GM18861 (cell line): ENCODE measurements around the gene SF3B4.
"Not testable (repeated sequence)": the region's sequence is repeated elsewhere in the genome, so short reads cannot be mapped to it uniquely, and the experiment has no call there.

Experiments used
- ATAC-seq: cut with Tn5 transposase; IDR thresholded peaks from one replicate; pipeline ENCODE4 v1.9.1; 2021; ENCODE audit not compliant: unreplicated experiment

The SF3B4 gene

DNA sequence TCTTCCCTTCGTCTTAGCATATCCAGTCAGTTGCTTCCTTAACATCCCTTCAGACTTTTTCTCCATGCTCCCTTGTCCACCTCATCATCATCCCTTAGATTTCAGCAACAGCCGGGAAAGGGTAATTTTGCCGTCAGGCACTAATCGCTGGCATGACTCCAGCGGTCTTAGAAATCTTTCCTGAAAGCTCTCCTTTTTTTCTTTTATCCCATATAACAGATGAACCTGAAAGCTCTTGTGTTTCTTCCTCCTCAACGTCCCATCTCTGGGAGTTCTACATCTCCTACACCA is 38.7 kb downstream of the SF3B4 start:
- ATAC-seq: no peak

GRCh38 chr1:149888247-149888998 is 39.2 kb downstream of the SF3B4 start:
- no peak for ATAC-seq

GRCh38 chr1:149887456-149888246 is 40.0 kb downstream of the SF3B4 start:
- peak; percentile 33 for ATAC-seq

DNA sequence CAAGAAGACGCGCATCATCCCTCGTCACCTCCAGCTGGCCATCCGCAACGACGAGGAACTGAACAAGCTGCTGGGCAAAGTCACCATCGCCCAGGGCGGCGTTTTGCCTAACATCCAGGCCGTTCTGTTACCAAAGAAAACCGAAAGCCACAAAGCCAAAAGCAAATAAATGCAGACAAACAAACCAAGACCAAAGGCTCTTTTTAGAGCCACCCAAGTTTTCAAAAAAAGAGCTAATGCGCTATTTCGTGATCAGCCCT is 40.5 kb downstream of the SF3B4 start:
- ATAC-seq: not testable (repeated sequence)

DNA sequence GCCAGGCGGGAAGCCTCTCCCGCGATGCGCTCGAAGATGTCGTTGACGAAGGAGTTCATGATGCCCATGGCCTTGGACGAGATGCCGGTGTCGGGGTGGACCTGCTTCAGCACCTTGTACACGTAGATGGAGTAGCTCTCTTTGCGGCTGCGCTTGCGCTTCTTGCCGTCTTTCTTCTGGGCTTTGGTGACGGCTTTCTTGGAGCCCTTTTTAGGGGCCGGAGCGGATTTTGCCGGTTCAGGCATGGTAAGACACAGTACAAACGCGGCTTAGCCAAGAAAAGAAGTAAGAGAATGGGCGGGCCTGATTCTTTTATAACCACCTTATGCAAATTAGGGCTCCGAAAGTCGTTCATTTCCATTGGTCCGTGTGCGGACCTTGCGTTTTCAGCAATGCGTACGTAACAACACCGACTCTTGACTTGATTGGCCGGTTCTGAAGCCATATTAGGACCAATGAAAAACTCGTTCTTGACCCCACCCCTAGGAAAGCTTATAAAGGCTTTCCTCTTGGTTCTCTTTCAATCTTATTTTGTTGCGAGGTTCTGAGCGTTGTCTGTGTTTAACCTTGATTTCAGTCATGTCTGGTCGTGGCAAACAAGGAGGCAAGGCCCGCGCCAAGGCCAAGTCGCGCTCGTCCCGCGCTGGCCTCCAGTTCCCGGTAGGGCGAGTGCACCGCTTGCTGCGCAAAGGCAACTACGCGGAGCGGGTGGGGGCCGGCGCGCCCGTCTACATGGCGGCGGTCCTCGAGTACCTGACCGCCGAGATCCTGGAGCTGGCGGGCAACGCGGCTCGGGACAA is 41.0 kb downstream of the SF3B4 start:
- ATAC-seq: peak; percentile 55

GRCh38 chr1:149886121-149886395 is 41.5 kb downstream of the SF3B4 start:
- ATAC-seq: not testable (repeated sequence)

- ATAC-seq: no peak
These were observed 42.1 kb downstream of the SF3B4 start for GRCh38 chr1:149885339-149886120.

- no peak for ATAC-seq
These were observed 42.9 kb downstream of the SF3B4 start for GRCh38 chr1:149884433-149885338.

DNA sequence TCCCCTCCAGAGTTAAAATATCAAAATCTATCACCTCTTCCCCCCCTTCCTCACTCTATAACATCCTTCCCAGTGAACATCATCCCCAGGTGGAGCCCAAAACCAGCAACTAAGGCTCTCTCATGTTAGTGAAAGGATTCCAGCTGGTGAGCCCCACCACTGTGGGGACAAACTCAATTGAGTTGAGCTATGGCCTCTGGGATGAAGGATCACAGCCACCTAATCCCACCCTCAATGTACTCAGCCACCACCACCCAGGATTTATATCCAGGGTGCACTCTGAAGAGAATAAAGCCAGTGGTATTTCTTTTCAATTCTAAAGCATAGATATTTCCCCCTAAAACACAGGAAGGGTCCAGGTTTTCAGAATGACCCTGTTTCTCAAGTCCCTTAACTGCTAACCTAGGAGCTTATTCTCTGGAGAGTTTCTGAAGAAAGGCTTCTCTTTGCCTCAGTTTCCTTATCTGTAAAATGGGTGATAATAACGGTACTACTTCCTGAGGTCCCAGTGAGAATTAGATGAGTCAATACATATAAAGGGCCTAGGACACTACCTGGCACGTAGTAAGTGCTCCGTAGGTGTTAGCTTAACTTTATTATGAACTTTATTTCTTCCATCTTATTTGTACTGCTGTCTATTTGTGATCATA is 43.9 kb downstream of the SF3B4 start:
- ATAC-seq: no peak

GRCh38 chr1:149881876-149882275 is 45.7 kb downstream of the SF3B4 start:
- ATAC-seq: no peak

DNA sequence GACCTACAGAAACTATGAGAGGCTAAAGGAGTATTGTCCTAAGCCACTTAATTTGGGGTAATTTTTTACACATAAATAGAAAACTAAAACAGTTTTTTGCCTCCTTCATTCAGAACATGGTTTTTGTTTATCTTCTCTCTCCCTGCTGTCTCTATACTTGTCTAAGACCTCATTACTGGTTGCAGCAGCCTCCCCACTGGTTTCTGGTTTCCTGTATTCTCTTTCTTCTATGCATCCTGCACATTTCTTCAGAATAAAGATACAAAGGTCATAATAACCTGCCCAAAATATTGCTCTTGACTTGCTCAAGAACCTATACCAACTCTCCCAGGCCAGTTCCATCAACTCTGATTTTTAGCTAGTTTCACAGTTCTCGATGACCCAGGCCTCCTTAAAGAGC is 48.0 kb downstream of the SF3B4 start:
- no peak for ATAC-seq

- no peak for ATAC-seq
These were observed 50.2 kb downstream of the SF3B4 start for GRCh38 chr1:149877211-149877946.
